ENCODE measurements around the gene PTPRD.

DNA sequence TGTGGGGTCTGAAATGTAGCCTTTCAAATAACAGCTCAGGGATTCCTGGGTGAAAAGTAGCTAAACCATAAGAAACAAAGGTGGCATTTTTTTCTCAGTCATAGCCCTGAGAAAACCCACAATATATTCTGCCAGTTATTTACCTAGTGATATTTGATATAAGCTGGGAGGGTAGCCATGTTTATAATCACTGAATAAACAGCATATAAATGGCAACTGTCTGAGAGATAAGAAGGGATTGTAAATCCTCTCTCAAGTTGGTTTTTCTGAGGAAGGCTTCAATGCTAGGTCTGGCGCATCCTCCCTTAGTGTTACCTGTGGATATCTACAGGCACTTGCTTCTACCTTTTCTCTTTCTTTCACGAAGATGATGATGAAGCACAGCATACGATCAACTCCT is 1732.7 kb downstream of the PTPRD start:
- TF ChIP-seq, protein P1, sequence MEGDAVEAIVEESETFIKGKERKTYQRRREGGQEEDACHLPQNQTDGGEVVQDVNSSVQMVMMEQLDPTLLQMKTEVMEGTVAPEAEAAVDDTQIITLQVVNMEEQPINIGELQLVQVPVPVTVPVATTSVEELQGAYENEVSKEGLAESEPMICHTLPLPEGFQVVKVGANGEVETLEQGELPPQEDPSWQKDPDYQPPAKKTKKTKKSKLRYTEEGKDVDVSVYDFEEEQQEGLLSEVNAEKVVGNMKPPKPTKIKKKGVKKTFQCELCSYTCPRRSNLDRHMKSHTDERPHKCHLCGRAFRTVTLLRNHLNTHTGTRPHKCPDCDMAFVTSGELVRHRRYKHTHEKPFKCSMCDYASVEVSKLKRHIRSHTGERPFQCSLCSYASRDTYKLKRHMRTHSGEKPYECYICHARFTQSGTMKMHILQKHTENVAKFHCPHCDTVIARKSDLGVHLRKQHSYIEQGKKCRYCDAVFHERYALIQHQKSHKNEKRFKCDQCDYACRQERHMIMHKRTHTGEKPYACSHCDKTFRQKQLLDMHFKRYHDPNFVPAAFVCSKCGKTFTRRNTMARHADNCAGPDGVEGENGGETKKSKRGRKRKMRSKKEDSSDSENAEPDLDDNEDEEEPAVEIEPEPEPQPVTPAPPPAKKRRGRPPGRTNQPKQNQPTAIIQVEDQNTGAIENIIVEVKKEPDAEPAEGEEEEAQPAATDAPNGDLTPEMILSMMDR (IDR thresholded peaks at IDR 0.05) = no peak
- no peak for TF ChIP-seq POLR2A (IDR thresholded peaks at IDR 0.05)
